ENCODE data around the gene NCOR1.
"Not testable (repeated sequence)": the region's sequence is repeated elsewhere in the genome, so short reads cannot be mapped to it uniquely, and the experiment has no call there.

The NCOR1 gene

DNA sequence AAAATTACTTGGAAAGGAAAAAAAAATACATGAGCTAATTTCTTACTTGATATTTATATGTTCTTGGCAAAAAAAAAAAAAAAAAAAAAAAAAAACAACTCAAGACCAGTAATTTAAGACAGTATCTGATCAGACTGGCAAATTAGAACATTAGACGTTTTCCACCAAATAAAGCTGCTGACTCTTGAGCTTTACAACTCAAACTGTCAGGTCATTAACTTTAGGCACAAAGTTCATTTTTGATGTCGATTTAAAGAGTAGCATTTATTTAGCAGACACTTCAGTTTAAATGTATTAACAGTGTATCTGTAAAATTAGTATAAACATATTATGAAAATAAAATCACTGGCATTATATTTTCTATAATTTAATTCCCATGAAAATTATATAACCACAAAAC, 66.7 kb downstream of the NCOR1 start:
- DNase-seq, result no peak
- TF ChIP-seq GATA1 (IDR thresholded peaks at IDR 0.05; ENCODE audit: low read depth, low read length), result no peak

DNA sequence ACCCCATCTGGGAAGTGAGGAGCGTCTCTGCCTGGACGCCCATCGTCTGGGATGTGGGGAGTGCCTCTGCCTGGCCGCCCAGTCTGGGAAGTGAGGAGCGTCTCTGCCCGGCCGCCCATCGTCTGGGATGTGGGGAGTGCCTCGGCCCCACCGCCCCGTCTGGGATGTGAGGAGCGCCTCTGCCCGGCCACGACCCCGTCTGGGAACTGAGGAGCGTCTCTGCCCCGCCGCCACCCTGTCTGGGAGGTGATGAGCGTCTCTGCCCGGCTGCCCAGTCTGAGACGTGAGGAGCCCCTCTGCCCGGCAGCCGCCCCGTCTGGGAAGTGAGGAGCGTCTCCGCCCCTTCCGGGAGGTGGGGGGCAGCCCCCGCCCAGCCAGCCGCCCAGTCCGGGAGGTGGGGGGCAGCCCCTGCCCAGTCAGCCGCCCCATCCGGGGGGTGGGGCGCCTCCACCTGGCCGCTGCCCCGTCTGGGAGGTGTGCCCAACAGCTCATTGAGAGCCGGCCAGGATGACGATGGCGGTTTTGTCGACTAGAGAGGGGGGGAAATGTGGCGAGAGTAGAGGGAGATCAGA, 69.9 kb downstream of the NCOR1 start:
- DNase-seq, result not testable (repeated sequence)

DNA sequence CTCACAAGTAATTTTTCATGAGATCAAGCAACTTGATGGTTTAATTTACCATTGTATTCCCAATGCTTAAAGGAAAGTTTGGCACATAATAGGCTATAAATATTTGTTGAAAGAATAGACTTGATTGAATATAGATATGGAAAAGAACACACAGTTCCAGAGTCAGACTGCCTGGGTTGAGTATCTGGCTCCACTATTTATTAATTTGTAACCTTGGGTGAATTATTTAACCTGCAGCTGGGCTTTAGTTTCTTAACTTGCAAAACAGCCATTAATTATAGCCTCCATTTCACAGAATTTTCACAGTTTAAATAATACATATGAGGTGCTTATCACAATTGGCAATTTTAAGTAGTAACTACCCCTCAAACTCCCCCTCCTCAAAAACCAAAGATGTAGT, 73.6 kb downstream of the NCOR1 start:
- TF ChIP-seq POLR2A (IDR thresholded peaks at IDR 0.05; ENCODE audit: low read length) (no peak), GATA1 (IDR thresholded peaks at IDR 0.05; ENCODE audit: low read depth, low read length) (no peak)
- no peak for DNase-seq

DNA sequence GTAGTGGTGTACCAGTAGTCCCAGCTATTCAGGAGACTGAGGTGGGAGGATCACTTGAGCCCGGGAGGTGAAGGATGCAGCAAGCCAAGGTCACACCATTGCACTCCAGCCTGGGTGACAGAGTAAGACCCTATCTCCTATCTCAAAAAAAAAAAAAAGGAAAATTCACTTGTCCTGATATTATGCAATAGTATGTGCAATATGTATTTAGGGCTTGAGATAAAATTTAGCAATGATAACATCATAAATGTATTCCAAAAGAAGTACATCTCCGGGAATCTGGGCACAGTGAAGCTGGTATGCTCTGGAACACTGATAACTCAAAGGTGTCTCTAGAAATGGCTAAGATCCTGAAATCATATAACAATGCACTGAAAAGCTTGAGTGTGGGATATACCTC, 74.5 kb downstream of the NCOR1 start:
- no peak for TF ChIP-seq GATA1 (IDR thresholded peaks at IDR 0.05; ENCODE audit: low read depth, low read length)
- no peak for TF ChIP-seq POLR2A (IDR thresholded peaks at IDR 0.05; ENCODE audit: low read length)
- DNase-seq, result no peak

DNA sequence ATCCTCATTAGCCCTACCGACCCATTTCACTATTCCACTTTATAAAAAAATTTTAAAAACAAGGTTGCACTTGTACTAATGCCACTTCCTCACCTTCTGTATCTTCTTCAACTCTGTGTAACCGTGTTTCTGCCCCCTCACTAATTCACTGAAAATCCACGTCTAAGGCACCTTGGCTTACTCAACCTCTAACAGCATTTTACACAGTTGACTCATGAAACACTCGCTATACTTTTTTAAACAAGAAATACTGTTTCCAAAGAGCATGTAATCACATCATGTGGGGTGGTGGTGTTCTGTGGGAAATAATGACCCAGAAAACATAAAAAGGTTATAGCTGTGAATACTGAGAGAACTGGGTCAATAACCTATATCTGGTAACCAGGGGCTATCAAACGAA, 79.9 kb downstream of the NCOR1 start:
- DNase-seq, result no peak
- TF ChIP-seq GATA1 (IDR thresholded peaks at IDR 0.05; ENCODE audit: low read depth, low read length) (no peak), POLR2A (IDR thresholded peaks at IDR 0.05; ENCODE audit: low read length) (no peak)

DNA sequence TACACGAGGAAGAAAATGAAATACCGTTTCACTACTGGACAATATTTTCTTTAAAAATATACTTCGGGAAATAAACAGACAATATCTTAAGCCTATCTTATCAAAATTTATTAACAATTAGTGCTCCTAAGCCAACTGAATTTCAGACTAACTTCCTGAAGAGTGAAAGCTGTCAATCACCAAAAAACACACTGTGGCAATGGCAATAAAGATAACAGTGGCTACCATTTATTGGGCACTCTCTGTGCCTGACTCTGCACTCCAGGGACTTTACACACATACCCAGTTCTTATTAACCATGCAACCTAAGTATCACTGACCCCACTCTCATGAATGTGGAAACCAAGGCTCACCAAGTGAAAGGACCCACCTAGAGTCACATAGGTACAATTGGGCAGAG, 83.7 kb downstream of the NCOR1 start:
- TF ChIP-seq POLR2A (IDR thresholded peaks at IDR 0.05; ENCODE audit: low read length) (no peak), GATA1 (IDR thresholded peaks at IDR 0.05; ENCODE audit: low read depth, low read length) (no peak)
- DNase-seq, result no peak

DNA sequence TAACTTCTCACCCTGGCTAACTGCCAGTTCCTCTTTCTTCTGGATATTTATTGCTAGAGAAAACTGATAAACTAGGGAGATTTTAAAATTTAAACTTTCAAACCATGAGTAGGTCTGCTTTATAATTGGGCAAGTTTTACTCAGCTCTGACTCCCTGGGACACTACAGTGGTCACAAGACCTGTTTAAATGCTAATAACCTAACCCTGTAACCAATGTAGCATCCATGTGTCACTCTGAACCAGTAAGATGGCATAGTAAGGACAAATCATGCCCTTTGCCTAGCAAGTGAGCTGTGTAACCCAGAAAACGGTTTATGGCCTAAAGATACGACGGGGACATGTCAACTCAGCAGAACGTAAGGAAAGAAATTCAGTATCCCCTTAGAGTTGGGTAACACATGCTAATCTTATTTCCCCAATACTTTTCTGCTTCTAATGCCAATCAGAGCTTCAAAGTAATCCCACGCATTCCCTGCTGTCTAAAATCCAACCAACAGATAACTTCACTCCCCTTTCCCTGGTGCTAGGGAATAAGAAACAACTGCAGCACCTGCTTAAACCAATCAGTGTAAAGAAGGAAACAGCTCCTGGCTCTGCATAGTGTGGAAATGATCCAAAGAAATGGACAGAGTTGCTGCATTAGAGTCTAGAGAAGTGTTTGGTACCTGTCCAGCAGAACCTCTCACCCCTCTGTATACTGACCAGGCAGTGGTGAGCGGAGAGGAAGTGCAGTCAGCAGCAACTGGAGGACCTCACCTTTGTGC, 85.7 kb downstream of the NCOR1 start:
- TF ChIP-seq GATA1 (IDR thresholded peaks at IDR 0.05; ENCODE audit: low read depth, low read length) (no peak), POLR2A (IDR thresholded peaks at IDR 0.05; ENCODE audit: low read length) (no peak)
- DNase-seq, result no peak

DNA sequence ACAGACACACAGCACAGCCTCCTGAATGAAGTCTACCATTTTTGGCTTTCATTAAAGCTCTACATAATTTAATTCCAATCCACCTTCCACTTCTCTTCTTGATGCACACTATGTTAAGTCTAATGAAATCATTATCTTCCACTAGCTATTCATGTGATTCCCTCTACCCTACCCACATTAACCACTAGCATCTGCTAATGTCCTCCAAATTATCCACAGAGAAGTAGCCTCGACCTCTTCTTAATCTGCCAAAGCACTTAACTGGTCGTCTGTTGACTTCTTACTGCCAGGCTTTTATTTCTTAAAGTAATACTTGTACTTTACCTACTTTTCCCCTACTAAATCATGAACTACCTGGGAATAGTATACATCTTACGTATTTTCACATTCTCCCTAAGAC, 91.8 kb downstream of the NCOR1 start:
- no peak for TF ChIP-seq GATA1 (IDR thresholded peaks at IDR 0.05; ENCODE audit: low read depth, low read length)
- no peak for TF ChIP-seq POLR2A (IDR thresholded peaks at IDR 0.05; ENCODE audit: low read length)
- DNase-seq, result no peak

DNA sequence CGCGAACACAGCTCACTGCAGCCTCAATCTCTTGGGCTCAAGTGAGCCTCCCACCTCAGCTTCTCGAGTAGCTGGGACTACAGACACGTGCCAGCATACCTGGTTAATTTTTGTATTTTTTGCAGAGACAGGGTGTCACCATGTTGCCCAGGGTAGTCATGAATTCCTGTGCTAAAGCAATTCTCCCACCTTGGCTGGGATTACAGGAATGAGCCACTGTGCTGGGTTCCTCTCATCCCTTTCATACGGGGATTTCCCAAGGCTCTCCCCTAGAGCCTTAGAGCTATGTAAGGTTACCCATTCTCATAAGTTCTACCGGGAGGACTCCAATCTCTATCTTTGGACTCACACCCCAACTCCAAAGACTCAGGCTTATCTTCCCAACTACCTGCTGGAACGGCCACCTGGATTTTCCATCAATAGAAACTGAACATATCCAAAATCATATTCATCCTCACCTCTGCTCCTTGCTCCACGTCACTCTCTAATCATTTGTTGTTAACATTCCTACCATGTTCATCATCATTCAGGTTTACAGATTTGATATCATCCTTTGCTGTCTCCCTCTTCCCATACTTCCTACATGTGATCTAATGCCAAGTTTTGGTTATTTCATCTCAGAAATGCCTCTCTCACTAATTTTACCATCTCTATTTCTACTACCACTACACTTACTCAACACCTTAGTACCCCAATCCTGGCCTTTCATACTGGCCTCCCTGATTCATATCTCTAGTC, 92.5 kb downstream of the NCOR1 start:
- no peak for DNase-seq
- TF ChIP-seq GATA1 (IDR thresholded peaks at IDR 0.05; ENCODE audit: low read depth, low read length) (no peak), POLR2A (IDR thresholded peaks at IDR 0.05; ENCODE audit: low read length) (no peak)

DNA sequence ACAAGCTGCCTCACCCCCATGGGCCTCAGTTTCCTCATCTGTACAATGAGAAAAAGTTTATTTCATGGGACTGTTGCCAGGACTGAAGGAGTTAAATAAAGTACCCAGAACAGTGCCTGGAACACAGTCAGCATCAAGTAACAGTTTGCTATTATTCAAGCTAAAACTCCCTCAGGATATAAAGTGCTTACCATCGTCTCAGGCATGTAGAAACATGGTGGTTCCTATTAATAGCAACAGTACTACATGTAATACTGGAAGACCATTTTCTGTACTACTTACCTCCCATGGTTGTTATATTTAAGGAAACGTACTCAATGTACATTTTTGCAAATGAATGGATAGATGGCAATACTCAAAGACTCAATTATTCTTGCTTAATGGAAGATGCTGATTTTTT, 93.4 kb downstream of the NCOR1 start:
- DNase-seq, result no peak
- TF ChIP-seq POLR2A (IDR thresholded peaks at IDR 0.05; ENCODE audit: low read length) (no peak), GATA1 (IDR thresholded peaks at IDR 0.05; ENCODE audit: low read depth, low read length) (no peak)

DNA sequence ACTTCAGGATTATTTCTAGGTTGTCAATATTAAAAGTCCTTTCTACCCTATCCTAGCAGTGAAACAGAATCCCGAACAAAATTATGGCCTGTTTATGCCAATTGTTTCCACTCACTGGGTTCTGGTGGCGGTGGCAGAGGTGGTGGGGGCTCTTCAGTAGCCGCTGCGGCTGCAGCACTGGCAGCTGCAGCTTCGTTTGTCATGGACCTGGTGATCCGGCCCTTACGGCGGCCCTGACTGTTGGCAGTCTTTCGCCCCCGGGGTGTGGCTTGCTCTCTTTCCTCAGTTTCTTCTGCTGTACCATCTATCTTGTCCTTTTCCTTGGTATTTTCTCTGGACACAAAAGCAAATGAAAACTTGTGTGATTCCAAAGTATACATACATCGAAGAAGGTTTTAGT, 94.4 kb downstream of the NCOR1 start:
- TF ChIP-seq POLR2A (IDR thresholded peaks at IDR 0.05; ENCODE audit: low read length), result no peak
- no peak for TF ChIP-seq GATA1 (IDR thresholded peaks at IDR 0.05; ENCODE audit: low read depth, low read length)
- no peak for DNase-seq

DNA sequence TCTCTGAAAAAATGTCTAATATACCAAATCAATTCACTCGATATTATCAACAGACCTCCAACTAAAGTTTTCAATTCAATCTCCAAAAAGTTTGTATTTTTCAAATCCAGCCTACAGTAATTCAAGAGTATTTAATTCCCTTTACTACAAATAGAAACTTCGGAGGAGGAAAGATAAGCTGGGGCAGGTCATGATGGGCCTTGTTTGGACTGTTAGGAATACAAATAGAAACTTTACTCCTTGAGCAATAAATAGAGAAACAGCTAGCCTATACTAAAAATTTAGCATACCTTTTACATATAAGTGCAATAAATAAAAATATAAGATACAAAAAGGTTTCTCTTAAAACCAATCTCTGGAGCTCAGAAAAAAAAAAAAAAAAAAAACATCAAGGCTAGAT, 98.2 kb downstream of the NCOR1 start:
- DNase-seq, result no peak
- no peak for TF ChIP-seq GATA1 (IDR thresholded peaks at IDR 0.05; ENCODE audit: low read depth, low read length)
- no peak for TF ChIP-seq POLR2A (IDR thresholded peaks at IDR 0.05; ENCODE audit: low read length)

DNA sequence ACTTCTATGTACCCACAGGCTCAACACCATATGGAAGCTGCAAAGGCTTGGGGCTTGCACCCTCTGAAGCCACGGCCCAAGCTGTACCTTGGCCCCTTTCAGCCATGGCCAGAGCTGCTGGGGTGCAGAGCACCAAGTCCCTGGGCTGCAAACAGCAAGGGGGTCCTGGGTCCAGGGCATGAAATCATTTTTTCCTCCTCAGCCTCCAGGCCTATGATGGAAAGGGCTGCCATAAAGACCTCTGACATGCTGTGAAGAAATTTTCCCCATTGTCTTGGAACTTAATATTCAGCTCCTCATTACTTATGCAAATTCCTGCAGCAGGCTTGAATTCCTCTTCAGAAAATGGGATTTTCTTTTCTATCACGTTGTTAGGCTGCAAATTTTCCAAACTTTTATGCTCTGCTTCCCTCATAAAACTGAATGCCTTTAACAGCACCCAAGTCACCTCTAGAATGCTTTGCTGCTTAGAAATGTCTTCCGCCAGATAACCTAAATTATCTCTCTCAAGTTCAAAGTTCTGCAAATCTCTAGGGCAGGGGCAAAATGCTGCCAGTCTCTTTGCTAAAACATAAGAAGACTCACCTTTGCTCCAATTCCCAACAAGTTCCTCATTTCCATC, 100.1 kb downstream of the NCOR1 start:
- not testable (repeated sequence) for DNase-seq

DNA sequence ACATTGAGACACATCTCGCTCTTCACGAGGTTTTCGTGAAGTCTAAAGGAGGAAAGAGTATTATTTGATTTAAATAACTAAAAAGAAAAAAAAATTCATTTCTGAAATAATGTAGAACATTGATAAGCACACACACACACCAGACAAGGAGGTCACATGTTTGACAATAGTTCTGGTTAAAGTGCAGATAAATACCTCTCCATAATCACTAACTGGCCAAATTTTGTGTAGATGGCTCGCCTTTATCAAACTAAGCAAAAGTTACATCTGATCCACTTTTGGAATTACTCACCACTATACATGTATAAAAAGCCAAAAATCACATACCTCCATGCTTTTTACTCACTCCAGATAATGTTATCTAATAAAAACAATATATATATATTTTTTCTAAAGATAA, 106.5 kb downstream of the NCOR1 start:
- TF ChIP-seq GATA1 (IDR thresholded peaks at IDR 0.05; ENCODE audit: low read depth, low read length) (no peak), POLR2A (IDR thresholded peaks at IDR 0.05; ENCODE audit: low read length) (no peak)
- DNase-seq, result peak in 1 of 2 experiments; percentile 28

DNA sequence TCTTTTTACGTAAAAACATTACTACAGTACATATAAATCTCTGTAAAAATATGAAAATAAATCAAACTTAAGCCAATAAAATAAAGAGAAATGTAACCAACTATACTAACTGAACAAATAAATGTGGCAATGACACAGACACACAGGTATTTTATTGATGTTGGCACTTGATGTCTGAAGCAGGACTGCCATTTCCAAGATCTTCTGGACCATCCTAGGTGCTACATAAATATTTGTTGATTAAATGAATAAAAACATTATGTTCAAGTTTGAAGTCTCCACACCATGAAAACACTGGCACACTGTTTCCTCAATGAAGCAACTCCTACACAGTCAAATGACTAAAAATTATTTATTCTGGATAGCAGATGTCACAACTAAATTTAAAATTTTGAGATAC, 106.9 kb downstream of the NCOR1 start:
- TF ChIP-seq POLR2A (IDR thresholded peaks at IDR 0.05; ENCODE audit: low read length) (no peak), GATA1 (IDR thresholded peaks at IDR 0.05; ENCODE audit: low read depth, low read length) (no peak)
- no peak for DNase-seq

Measured in erythroblast (primary cell).